ENCODE measurements around the gene SHMT2.

The SHMT2 gene

GRCh38 chr12:57198329-57198728 is 31.2 kb upstream of the SHMT2 start:
- DNase-seq: no peak

GRCh38 chr12:57199191-57199590 is 30.3 kb upstream of the SHMT2 start:
- no peak for DNase-seq

- no peak for DNase-seq
Measured at GRCh38 chr12:57200497-57200896, 29.0 kb upstream of the SHMT2 start.

- no peak for DNase-seq
Measured at GRCh38 chr12:57201219-57201618, 28.3 kb upstream of the SHMT2 start.

GRCh38 chr12:57201631-57202030 is 27.9 kb upstream of the SHMT2 start:
- no peak for DNase-seq

GRCh38 chr12:57202321-57202720 is 27.2 kb upstream of the SHMT2 start:
- no peak for DNase-seq

GRCh38 chr12:57203201-57203600 is 26.3 kb upstream of the SHMT2 start:
- no peak for DNase-seq

GRCh38 chr12:57203791-57204190 is 25.7 kb upstream of the SHMT2 start:
- no peak for DNase-seq

GRCh38 chr12:57204454-57204853 is 25.1 kb upstream of the SHMT2 start:
- no peak for DNase-seq

- DNase-seq: no peak
Measured at GRCh38 chr12:57205186-57205585, 24.3 kb upstream of the SHMT2 start.

GRCh38 chr12:57205931-57206330 is 23.6 kb upstream of the SHMT2 start:
- DNase-seq: no peak

- DNase-seq: no peak
Measured at GRCh38 chr12:57207731-57208630, 21.5 kb upstream of the SHMT2 start.

- DNase-seq: no peak
Measured at GRCh38 chr12:57208631-57209282, 20.8 kb upstream of the SHMT2 start.

- DNase-seq: no peak
Measured at GRCh38 chr12:57209916-57210315, 19.6 kb upstream of the SHMT2 start.

GRCh38 chr12:57210461-57210860 is 19.1 kb upstream of the SHMT2 start:
- no peak for DNase-seq

- DNase-seq: no peak
Measured at GRCh38 chr12:57210926-57211692, 18.4 kb upstream of the SHMT2 start.

GRCh38 chr12:57211791-57212700 is 17.5 kb upstream of the SHMT2 start:
- no peak for DNase-seq

GRCh38 chr12:57212701-57213057 is 16.8 kb upstream of the SHMT2 start:
- no peak for DNase-seq

- DNase-seq: peak; percentile 82
Measured at GRCh38 chr12:57213058-57213715, 16.3 kb upstream of the SHMT2 start.

- no peak for DNase-seq
Measured at GRCh38 chr12:57213763-57214397, 15.6 kb upstream of the SHMT2 start.

GRCh38 chr12:57214398-57214781 is 15.1 kb upstream of the SHMT2 start:
- DNase-seq: peak; percentile 62 to 65

GRCh38 chr12:57215065-57215464 is 14.4 kb upstream of the SHMT2 start:
- no peak for DNase-seq

Data from activated CD4-positive, alpha-beta T cell treated with anti-CD3 and anti-CD28 coated beads, Interleukin-2, amount 50 U/mL, for 4 hours (primary cell).